GM19455 (cell line): ENCODE data around the gene ROBO1.

Experiments used
- ATAC-seq: cut with Tn5 transposase; IDR thresholded peaks from one replicate; pipeline ENCODE4 v1.9.1; 2021; ENCODE audit not compliant: unreplicated experiment

ROBO1 gene

DNA sequence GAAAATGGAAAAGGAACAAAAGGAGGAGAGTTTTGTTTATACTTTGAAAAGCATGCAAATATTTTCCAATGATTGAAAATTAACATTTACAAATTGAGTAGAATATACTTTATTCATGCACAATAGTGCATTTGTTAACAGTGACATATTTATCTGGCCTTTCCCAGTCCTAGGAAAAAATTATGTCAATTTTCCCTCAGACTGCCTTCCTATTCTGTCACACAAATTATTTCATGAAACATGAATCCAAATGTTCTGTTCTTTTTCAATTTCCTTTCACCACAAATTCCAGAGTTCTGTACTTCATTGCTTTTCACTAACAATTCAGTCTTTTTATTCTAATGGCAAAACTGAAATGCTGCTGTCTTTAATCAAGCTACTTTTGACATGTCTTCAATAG, 945.1 kb downstream of the ROBO1 start:
- no peak for ATAC-seq

DNA sequence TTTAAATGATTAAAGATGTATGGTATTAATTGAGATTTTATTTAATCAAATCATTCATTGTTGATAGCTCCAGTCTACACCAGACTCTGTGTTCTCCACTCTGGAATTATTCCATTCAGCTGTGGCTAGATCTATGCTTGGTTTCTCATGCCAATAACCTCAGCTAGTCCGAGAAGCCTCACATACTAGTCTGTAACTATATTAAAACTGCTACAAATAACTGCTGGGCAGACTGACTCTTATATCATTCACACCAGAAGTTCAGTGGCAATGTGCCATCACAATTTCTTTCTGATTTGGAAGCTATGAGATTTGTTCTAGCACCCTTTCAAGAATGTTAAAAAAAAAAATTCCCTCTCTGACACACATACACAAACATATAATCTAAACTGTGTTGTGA, 947.3 kb downstream of the ROBO1 start:
- no peak for ATAC-seq

DNA sequence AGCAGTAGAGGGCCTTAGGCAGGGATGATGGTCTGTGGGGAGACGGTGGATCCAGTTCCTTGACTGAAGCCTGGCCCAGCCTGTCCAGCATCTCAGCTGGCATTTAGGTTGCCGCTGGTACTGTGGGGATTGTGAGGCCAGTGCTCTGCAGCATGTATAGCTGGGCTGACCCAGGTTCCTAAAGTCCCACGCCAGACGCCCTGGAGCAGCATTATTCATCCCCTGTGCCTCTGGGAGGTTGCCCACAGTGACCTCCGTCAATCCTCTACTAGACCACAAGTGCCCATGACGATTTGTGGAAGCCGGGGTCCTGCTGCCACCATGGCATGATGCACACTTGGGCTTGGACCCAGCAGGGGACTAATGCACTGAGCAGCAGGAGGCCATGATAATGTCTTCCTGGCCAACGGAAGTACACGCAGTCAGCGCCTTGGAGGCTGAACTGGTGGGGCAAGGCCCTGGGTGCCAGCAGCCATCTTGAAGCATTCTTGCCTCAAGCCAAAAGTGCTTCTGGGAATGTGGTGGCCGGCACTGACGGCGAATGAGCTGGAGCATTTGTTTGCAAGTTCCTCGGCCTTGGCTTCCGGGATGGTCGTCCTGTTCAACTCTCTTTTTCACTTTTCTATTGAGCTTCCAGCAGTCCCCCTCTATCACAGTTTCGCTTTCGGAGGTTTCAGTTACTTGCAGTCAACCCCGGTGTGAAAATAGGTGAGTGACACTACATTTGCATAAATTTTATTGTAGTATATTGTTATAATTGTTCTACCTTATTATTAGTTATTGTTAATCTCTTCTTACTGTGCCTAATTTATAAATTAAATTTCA, 949.4 kb downstream of the ROBO1 start:
- ATAC-seq, result no peak

DNA sequence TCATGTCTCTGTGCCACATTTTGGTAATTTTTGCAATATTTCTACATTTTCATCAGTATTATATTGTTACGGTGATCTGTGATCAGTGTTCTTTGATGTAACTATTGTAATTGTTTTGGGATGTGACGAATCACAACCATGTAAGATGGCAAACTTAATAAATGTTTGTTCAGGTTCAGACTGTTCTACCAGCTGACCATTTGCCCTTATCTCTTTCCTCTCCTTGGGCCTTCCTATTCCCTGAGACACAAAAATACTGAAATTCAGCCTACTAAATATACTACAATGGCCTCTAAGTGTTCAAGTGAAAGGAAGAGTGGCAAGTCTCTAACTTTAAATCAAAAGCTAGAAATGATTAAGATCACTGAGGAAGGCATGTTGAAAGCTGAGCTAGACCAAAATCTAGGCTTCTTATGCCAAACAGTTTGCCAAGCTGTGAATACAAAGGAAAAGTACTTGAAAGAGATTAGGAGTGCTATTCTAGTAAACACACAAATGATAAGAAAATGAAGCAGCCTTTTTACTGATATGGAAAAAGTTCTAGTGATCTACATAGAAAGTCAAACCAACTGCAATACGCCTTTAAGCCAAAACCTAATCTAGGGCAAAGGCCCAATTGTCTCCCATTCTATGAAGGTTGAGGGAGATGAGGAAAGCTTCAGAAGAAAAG, 952.8 kb downstream of the ROBO1 start:
- ATAC-seq, result no peak

DNA sequence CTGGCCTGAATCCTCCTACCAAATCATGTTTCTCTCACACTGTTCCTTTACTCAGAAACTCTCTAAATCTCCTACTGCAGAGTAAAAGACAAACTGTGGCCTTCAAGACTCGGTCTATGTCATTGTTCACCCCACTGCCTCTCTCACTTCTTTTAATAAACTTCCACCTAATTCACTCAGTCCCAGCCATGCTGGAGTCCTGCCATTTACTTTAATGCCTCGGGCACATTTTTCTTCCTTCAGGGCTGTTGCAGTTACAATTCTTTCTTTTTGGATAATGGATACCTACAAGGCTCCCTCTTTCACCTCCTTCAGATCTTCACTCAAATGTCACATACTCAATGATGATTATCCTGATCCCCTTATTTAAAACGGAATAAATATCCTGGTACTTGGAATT, 955.6 kb downstream of the ROBO1 start:
- no peak for ATAC-seq

DNA sequence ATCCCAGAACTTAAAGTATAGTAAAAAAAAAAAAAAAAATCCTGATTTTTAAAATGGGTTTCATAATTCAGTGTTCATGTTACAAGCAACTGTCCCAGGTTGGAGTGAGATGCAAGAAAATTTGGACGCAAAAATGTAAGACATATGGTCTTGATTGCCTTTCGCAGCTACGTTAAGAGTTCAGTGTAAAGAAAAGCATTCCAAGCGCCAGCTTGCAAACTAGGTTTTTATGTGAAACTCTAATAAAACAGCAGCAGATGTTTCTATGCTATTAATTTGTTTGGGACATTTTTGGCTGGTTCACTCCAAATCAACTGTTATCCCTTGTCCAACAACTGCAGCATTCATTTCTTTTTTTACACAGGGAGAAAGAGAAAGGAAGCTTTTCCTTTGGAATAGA, 957.8 kb downstream of the ROBO1 start:
- ATAC-seq, result no peak

DNA sequence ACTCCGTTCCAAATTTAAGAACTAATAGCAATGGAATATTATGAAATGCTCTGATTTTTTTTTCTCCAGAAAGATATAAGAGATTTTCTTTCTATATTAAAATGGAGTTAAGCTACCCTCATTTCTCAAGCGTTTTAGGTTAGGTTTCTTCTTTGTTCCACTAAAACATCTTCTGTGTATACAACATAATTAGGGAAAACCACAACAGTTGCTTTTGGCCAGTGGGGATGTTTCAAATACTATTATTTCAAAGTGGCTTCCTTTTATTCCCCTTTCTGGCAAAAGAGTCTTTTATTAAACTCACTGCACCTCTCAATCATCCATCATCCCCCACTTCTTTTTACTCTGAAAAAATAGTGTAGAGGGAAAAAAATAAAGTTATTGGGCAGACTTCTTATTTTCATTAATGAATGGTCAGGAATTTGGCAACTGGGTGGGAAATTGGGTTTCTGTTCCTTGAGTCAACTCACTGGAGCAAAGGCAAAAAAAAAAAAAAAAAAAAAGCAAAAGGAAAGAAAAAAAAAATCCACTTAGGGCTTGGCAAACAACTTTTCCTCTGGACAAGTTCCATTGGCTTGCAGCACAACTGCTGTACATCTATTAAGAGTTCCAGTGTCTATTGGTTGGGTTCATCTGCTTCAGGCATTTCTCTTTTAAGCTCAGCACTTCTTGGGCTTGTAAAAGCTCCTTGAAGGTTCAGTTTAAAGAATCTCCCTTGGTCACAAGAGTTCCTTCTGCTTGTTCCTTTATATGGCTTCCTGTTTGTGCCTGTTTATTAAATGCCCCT, 963.4 kb downstream of the ROBO1 start:
- no peak for ATAC-seq

DNA sequence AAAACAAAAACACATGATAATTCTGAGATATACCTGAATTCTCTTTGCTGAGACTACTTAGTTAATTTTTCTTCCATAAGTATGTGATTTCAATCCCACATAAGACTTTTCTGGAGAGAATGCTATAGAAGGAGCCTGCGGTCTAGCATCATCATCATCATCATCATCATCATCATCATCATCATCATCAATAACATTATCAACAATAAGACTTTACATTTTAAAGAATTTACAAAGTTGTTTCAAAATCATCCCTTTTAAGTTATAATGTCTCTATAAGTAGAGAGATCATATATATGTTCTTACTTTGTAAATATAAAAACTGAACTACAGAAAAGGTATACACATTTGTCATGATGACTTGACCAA, 965.3 kb downstream of the ROBO1 start:
- ATAC-seq, result no peak

DNA sequence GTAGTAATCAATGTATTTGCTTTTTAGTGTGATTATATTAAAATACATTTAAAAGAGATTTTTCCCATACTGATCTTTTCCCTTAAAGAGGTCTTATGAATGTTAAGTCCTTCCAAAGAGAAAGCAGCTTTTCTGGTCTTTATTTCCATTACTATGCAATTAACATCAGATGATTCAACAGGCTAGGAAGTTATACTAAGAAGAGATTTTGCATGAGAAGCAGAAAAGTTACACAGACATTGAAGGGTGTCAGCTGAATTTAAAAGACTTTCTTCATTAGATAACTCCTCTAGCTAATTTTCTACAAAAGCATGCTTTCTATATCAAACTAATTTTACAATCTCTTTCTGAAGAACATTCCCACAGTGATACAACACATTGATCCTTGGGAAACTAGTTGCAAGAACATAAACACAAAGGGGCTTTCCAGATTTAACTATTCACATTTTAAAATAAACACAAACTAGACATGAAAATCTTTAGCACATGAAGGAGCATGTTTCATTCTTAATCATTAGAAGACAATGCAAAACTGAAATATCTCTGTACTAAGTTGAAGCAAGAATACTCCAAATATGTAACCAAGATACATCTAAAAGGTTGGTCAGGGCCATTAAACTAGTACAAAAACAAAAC, 965.8 kb downstream of the ROBO1 start:
- ATAC-seq, result no peak

DNA sequence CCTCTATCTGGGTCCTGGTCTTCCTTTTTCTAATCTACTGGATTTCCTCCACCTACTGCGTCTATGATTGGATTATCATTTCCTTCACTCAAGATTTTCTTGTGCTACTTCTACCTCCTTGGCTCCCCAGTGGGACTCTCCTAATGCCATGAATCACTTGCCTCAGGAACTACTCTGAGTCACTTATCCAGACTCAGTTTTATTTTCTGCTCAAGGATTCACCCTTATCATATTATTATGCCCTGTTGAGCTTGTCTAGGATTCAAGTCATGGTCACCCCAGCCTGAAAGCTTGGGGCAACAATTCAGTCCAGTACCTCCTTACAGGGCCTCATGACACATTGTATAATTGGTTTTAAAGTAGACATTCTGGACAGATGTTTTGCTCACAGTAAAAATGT, 968.1 kb downstream of the ROBO1 start:
- ATAC-seq, result no peak

DNA sequence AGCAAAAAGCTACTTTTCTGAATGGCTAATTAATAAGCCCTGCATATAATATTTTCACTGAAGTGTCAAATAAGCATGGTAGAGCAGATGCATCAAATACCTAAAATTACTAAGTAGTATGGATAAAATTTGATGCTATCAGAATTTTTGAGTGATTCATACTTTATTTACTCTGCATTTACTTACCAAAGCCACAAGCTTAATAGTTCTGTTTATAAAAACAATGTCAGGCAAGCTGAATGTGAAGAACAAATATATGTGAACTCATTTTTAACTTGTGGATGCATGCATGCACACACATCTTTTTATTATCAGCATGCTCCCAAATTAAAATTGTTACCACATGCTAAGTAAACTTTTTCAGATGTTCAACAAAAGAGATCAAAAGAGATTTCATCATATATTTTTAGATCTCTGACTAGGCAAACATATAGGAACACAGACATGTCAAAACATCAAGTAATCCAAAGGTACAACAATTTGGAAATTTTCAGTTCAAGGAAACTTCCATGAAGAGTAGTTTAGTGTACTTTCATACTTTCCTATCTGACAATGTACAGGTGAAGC, 969.4 kb downstream of the ROBO1 start:
- no peak for ATAC-seq

DNA sequence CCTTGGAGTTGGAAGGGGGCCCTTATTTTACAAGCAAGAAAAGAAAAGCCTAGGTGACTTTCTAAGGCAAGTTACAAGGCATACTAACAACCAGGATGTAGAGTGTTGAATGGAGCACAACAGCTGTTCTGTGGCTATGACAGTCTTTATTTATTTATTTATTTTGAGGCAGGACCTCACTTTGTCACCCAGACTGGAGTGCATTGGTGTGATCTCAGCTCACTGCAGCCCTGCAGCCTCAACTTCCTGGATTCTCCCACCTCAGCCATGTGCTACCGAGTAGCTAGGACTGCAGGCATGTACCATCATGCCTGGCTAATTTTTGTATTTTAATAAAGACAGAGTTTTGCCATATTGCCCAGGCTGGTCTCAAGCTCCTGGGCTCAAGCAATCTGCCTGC, 973.4 kb downstream of the ROBO1 start:
- no peak for ATAC-seq

DNA sequence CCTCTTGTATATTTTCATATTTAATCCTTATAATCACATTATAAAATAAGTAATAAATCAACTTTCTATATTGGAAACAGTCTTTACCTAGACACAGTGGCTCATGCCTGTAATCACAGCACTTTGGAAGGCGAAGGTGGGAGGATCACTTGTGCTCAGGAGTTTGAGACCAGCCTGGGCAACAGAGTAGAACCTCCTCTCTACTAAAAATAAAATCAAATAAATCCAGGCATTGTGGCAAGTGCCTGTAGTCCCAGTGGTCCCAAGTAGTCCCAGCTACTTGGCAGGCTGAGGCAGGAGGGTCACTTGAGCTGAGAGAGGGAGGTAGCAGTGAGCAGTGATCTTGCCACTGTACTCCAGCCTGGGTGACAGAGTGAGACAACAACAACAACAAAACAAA, 975.1 kb downstream of the ROBO1 start:
- ATAC-seq, result no peak

DNA sequence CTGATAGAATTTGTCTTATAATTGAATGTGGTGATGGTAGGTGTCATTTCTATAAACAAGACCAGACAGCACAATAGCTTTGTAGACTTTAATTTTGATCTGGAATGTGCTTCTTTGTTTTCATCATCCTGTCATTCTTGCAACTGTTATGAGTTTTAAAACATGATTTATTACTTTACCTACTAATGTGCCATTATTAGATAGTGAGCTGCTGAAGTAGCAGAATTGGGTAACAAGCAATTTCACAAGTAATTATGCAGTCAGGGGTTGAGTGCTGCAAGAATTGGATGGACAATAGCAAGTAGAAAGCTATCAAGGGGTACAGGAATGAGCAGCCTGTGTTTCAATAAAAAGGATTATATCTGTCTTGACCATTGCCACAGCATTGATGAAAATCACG, 975.6 kb downstream of the ROBO1 start:
- no peak for ATAC-seq

DNA sequence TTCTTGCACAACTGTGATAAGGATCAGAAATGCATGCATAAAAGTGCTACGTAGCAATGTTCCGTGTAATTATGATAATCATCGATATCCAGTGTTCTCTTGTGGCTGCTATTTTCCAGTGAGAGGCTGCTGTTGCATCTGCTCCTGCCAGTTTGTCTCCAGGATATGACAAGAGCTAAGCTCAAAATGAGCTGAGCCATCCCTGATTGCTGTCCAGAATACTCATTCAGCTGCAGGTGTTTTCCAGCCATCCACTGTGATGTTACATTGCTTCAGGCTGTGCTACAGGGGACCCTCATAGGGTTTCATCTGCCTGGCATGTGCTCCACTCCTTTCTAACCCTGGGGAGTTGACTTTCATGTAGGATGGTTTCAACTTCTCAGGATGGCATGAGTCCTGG, 976.0 kb downstream of the ROBO1 start:
- no peak for ATAC-seq

DNA sequence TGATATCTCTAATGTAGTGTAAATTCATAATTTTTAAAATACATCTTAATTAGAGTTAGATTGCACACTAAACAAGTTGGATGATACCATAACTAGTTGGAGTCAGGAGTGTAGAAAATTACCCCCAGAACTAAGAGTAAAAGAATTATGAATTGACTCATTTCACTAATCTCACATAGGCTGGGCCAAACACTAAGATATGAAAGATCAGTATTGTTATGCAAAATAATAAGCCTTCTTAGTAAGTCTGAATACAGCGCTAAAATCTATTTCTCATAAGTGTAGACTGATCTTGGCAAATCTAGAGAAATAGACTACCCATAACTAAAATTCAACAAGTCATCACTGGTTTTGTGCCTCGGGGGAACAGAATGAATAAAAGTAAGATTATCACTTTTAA, 979.0 kb downstream of the ROBO1 start:
- no peak for ATAC-seq

DNA sequence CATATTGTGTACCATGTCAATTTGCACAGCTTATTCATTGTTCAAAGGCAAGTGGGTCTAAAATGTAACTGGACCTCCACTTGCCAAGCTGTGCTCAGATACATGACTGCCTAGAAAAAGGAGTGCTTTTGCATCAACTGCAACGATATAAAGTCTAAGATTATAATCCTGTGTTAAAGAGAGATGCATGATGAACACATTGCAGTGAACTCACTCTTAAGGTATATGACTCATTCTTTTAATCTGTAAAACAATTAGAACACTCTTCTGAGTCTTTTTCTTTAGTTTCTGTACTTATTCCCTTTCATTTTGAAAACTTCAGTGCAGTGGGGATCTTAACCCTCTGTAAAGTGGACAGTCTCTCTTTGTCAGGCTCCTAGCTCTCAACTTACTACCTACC, 982.8 kb downstream of the ROBO1 start:
- no peak for ATAC-seq

DNA sequence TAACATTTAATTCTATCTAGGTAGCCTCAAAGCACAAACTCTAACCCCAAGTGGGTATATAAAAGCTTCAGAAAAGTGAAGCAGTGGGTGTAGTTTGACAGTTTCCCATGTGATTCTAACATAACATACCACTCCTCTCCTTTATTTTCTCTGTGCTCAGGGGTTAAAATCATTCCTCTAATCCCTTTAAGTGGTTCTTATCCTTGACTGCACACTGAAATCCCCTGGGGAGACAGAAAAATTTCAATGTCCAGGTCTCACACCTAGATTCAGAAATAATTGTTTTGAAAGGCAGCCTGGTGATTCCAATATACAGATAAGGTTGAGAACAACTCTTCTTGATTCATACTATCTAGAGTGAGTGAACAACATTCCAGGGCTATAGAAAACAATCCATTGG, 986.4 kb downstream of the ROBO1 start:
- no peak for ATAC-seq

DNA sequence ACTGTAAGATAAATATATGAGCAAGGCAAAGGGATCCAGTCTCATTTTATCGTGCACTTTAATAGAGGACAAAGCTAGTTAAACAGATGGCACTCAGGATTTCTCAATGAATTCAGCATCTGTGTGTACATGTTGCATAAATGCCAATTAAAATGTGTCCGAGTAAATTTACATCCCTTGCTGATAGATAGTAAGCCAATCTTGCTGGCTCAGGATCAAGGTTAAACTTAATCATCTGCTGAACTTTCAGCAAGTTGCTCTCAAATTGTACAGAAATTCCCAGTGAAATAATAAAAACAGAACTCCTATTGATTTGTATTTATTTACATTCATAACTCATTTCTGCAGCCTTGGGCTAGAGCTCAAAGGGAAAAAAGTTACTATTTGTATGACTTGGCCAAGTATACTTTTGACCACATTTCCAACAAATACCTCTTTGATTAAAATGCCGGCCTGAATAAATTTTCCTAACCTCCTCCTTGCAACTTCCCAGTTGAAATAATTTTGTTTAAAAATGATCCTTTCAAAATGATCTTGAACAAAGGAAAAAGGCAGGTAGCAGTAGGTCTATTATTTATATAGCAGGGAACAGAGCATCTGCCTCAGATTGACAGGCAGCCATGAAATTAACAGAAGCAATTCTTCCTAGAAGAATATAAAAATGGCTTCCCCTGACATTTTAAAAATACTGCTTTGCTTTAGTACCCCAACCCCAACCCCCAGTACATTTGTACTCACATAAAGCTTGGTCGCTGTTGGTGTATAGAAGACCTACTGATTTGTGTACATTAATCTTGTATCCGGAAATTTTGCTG, 1001.9 kb downstream of the ROBO1 start:
- ATAC-seq, result no peak

DNA sequence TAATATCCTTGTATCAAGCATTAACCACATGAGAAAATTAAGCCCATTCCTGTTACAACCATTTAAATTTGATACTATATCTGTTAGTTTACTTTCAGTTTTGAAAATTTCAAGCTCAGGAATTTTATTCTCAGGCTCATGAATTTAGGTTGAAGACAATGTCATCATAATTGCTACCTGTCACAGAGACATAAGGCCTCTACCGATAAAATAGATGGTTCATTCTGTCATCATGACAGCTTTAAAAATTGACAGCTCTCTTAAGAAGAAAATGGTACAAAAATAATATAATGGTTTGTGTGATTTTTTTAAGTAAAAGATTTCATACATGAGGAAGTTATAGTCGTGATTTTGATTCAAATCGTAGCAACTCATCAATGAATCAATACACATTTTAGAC, 1003.2 kb downstream of the ROBO1 start:
- ATAC-seq, result no peak
